NCI-H446 treated with DMSO at 0.1 percent for 48 hours (cell line): ENCODE results near the gene IFNA17.
"Not testable (repeated sequence)": the region's sequence is repeated elsewhere in the genome, so short reads cannot be mapped to it uniquely, and the experiment has no call there.

Experiments used
- DNase-seq: peaks from one replicate; lab custom pipeline; 2025; lab: John Stamatoyannopoulos, UW

Gene IFNA17

GRCh38 chr9:21210782-21211181, 17.2 kb downstream of the IFNA17 start:
- not testable (repeated sequence) for DNase-seq

DNA sequence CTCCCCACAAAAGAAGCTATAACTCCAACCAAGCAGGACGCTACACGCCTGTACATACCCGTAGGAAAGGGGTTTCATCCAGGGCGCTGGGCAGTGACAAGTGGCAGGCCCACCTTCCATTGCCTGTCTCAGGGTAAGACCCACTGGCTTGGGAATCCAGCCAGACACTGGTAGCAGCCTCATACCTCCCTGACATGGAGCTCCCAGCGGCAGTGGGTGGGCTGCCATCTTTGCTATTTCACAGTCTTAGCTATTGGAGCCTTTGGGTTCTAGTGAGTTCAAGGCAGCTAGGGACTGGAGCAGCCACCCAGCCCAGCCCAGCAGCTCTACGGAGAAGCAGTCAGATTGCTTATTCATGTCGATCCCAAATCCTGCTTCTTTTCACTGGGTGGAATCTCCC, 17.7 kb downstream of the IFNA17 start:
- DNase-seq, result no peak

DNA sequence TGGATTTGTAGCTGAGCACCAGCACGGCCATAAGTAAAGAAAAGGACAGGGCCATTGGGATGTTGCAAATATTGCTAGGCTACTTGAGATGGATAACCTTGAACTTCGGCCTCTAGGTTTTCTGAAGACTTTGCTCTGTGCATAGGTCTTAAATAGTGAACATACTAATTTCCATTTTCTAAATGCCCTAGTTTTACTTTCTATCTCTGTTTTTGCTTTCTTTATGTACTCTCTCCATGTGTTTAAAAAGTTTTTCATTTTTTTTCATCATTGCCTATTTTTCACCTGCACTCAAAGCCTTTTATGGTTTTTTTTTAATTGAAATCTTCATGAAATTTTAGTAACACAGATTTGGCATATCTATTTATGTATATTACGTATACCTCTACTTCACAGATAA, 21.0 kb downstream of the IFNA17 start, which contains the start of gene IFNA10:
Gene IFNA10, minus strand, starts transcription at position 101 of the 400 bp plus-strand sequence. Its CDS starts 46 bp downstream, at position 55.
- DNase-seq, result not testable (repeated sequence)

DNA sequence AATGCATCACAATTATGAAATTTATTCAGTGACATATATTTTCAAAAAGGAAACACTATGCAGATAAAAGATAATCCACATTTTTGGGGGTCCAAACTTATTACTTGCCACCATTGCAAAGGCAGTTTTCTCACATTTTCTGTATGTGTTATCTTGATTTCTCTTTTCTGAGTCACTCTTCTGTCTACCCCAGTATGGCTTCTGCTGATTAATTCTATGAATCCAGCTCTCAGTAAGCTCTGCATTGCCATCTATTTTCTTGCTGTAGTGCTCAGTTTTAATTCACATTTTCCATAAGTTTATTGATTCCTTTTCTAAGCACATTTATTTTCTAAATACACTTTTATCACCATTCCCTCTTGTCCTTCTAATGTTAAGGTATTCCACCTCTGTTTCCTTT, 22.8 kb downstream of the IFNA17 start:
- DNase-seq, result no peak

DNA sequence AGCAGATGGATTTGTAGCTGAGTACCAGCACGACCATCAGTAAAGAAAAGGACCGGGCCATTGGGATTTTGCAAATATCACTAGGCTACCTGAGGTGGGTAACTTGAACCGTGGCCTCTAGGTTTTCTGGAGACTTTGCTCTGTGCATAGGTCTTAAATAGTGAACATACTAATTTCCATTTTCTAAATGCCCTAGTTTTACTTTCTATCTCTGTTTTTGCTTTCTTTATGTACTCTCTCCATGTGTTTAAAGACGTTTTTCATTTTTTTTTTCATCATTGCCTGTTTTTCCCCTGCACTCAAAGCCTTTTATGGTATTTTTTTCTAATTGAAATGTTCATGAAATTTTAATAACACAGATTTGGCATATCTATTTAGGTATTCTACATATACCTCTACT, 25.9 kb downstream of the IFNA17 start, which contains the start of gene IFNA7:
Gene IFNA7, minus strand, starts transcription at position 101 of the 400 bp plus-strand sequence. Its CDS starts 40 bp downstream, at position 61.
- DNase-seq, result not testable (repeated sequence)

GRCh38 chr9:21194867-21195776, 32.9 kb downstream of the IFNA17 start:
- not testable (repeated sequence) for DNase-seq

DNA sequence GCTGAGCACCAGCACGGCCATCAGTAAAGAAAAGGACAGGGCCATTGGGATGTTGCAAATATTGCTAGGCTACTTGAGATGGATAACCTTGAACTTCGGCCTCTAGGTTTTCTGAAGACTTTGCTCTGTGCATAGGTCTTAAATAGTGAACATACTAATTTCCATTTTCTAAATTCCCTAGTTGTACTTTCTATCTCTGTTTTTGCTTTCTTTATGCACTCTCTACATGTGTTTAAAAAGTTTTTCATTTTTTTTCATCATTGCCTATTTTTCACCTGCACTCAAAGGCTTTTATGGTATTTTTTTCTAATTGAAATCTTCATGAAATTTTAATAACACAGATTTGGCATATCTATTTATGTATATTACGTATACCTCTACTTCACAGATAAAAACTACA, 40.5 kb downstream of the IFNA17 start, which contains the start of gene IFNA4:
Gene IFNA4, minus strand, starts transcription at position 101 of the 400 bp plus-strand sequence. Its CDS starts 56 bp downstream, at position 45.
- DNase-seq, result not testable (repeated sequence)

DNA sequence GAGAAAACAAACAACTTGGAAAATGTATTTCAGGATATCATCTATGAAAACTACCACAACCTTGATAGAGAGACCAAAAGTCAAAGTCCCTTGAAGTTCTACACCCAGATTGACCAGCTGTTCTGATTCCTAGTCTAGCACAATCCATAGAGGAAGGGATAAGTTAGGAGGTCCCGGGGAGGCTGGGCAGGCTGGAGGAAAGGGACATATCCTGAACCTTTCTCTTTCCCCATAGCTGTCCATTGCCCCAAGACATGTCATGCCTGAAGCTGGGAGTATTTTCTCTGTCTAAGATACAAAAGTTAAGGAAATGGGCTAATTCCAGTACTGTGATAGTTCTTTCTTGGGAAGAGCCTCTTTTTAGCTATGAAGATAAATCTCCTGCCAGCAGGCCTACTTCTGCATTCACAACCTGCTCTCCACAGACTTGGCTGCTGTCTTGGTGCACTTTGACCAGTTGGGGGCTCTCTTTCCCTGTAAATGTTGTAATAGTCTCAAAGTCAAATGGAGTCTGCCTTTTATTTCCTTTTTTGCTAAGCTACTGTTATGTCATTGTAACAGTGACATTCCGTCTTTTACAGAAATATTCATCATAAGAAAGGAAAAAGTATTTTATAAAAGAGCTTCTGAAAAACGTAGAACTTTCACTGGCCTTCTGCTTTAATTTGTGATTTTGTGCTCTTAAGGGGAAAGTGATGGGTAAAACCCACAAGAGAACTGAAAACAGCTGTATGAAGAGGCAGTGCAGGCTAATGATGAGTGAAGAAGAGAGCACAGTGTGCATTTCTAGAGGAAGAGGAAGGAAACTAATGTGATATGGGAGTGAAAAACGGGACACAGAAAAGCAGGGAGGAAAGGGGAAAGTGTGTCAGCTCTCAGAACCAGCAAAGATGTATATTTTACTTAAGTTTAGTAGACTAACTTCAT, 44.9 kb downstream of the IFNA17 start:
- not testable (repeated sequence) for DNase-seq
